ENCODE results near the gene DDX27. TPM values are rescaled to one million over a fixed set of nuclear protein-coding genes. Genes with fewer than 3 reads are reported as not detected.
A peak's percentile ranks its signal among the peaks of the same experiment; 100 is the strongest.

The DDX27 gene
- total RNA-seq, 1 donor: 34.0 TPM

- Histone ChIP-seq H3K27ac (ENCODE audit: low read depth, low read length) (no peak overlapping the region), H3K27me3 (ENCODE audit: insufficient read depth, low read length) (no peaks in the 10 kb centered on the region), H4K20me1 (ENCODE audit: insufficient read depth, low read length) (peaks cover 97% of the 10 kb centered on the region), H2AFZ (ENCODE audit: low read length) (no peak overlapping the region), H3K4me1 (ENCODE audit: insufficient read depth, low read length) (peaks cover 55% of the 10 kb centered on the region), H3K4me3 (ENCODE audit: insufficient read depth, low read length) (peak overlapping the region; percentile 92), H3K79me2 (ENCODE audit: insufficient read depth, low read length) (peaks cover 85% of the 10 kb centered on the region), H3K4me2 (ENCODE audit: insufficient read depth, low read length) (peak overlapping the region; percentile 93), H3K9me3 (ENCODE audit: low read depth, low read length) (peaks cover 18% of the 10 kb centered on the region), H3K36me3 (ENCODE audit: insufficient read depth, low read length) (peaks cover 93% of the 10 kb centered on the region)
- DNase-seq (ENCODE audit: insufficient read length, low spot score, missing footprints): no peak
- no peak for TF ChIP-seq CTCF (IDR thresholded peaks at IDR 0.05; ENCODE audit: extremely low read depth, low read depth, low read length)
Observed at GRCh38 chr20:49283176-49283702, 64.0 kb downstream of the DDX27 start.

- Histone ChIP-seq H3K4me1 (ENCODE audit: insufficient read depth, low read length) (peaks cover 58% of the 10 kb centered on the region), H2AFZ (ENCODE audit: low read length) (no peak overlapping the region), H3K4me2 (ENCODE audit: insufficient read depth, low read length) (peak overlapping the region; percentile 93), H3K36me3 (ENCODE audit: insufficient read depth, low read length) (peaks cover 97% of the 10 kb centered on the region), H3K27me3 (ENCODE audit: insufficient read depth, low read length) (no peaks in the 10 kb centered on the region), H3K27ac (ENCODE audit: low read depth, low read length) (no peak overlapping the region), H3K79me2 (ENCODE audit: insufficient read depth, low read length) (peaks cover 82% of the 10 kb centered on the region), H4K20me1 (ENCODE audit: insufficient read depth, low read length) (peaks cover 100% of the 10 kb centered on the region), H3K4me3 (ENCODE audit: insufficient read depth, low read length) (peak overlapping the region; percentile 92), H3K9me3 (ENCODE audit: low read depth, low read length) (peaks cover 18% of the 10 kb centered on the region)
- no peak for TF ChIP-seq CTCF (IDR thresholded peaks at IDR 0.05; ENCODE audit: extremely low read depth, low read depth, low read length)
- DNase-seq (ENCODE audit: insufficient read length, low spot score, missing footprints): no peak
Observed at GRCh38 chr20:49283703-49284625, 64.7 kb downstream of the DDX27 start.

- no peak for TF ChIP-seq CTCF (IDR thresholded peaks at IDR 0.05; ENCODE audit: extremely low read depth, low read depth, low read length)
- DNase-seq (ENCODE audit: insufficient read length, low spot score, missing footprints): no peak
- Histone ChIP-seq H2AFZ (ENCODE audit: low read length) (no peak overlapping the region), H3K79me2 (ENCODE audit: insufficient read depth, low read length) (peaks cover 74% of the 10 kb centered on the region), H3K27me3 (ENCODE audit: insufficient read depth, low read length) (no peaks in the 10 kb centered on the region), H3K36me3 (ENCODE audit: insufficient read depth, low read length) (peaks cover 99% of the 10 kb centered on the region), H3K4me1 (ENCODE audit: insufficient read depth, low read length) (peaks cover 57% of the 10 kb centered on the region), H3K4me2 (ENCODE audit: insufficient read depth, low read length) (peak overlapping the region; percentile 42), H3K9me3 (ENCODE audit: low read depth, low read length) (peaks cover 18% of the 10 kb centered on the region), H3K4me3 (ENCODE audit: insufficient read depth, low read length) (peak overlapping the region; percentile 2), H4K20me1 (ENCODE audit: insufficient read depth, low read length) (peaks cover 99% of the 10 kb centered on the region), H3K27ac (ENCODE audit: low read depth, low read length) (no peak overlapping the region)
Observed at GRCh38 chr20:49284818-49285217, 65.6 kb downstream of the DDX27 start.

DNA sequence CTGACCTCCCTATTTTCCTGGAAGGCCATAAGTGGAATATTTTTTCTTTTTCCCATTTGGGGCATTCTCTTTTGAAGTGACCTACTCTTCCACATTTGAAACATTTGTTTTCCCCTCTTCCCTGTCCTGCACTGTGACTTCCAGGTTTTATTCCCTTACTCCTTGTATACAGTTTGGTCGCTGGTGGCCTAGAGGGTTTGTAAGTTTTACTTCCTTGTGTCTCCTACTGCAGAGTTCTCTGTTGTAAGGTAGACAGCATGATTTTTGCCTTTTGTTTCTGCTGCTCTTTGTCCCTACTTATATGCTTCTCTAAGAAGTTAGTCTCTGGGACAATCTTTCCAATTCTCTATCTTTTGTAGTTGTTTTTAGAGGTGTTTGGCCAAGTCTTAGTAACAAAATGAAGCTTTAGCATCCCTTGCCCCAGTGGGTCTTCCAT is 66.0 kb downstream of the DDX27 start:
- Histone ChIP-seq H3K4me1 (ENCODE audit: insufficient read depth, low read length) (peaks cover 54% of the 10 kb centered on the region), H3K9me3 (ENCODE audit: low read depth, low read length) (peaks cover 18% of the 10 kb centered on the region)

More for the DNA sequence above, 66.0 kb downstream of the DDX27 start:
- no peak for TF ChIP-seq CTCF (IDR thresholded peaks at IDR 0.05; ENCODE audit: extremely low read depth, low read depth, low read length)
- Histone ChIP-seq H2AFZ (ENCODE audit: low read length) (no peak overlapping the region), H3K36me3 (ENCODE audit: insufficient read depth, low read length) (peaks cover 99% of the 10 kb centered on the region), H3K4me2 (ENCODE audit: insufficient read depth, low read length) (peak overlapping the region; percentile 42), H3K4me3 (ENCODE audit: insufficient read depth, low read length) (peak overlapping the region; percentile 2), H4K20me1 (ENCODE audit: insufficient read depth, low read length) (peaks cover 99% of the 10 kb centered on the region), H3K27ac (ENCODE audit: low read depth, low read length) (no peak overlapping the region), H3K79me2 (ENCODE audit: insufficient read depth, low read length) (peaks cover 69% of the 10 kb centered on the region), H3K27me3 (ENCODE audit: insufficient read depth, low read length) (no peaks in the 10 kb centered on the region)
- DNase-seq (ENCODE audit: insufficient read length, low spot score, missing footprints): no peak

All from osteoblast (primary cell).